Smooth muscle cell (in vitro differentiated cells): ENCODE measurements around the gene FUBP3. TPM values are rescaled to one million over a fixed set of nuclear protein-coding genes. Genes with fewer than 3 reads are reported as not detected.

Source experiments
- DNase-seq: peaks from one replicate; lab custom pipeline; 2025; ENCODE audit not compliant: unreplicated experiment; lab: John Stamatoyannopoulos, UW
- H2AFZ ChIP-seq: fragments of 200-600 bp; sonication (generic); 2 replicates; pipeline ENCODE4 v1.6.0; 2016; ENCODE audit warnings: antibody characterized with exemption, low read depth, mild to moderate bottlenecking
- H3F3A ChIP-seq: fragments of 200-600 bp; sonication (generic); 2 replicates; pipeline ENCODE4 v1.6.0; 2017; ENCODE audit warnings: antibody characterized with exemption, low read depth
- H3K27ac ChIP-seq: fragments of 200-600 bp; sonication (generic); 2 replicates; pipeline ENCODE4 v1.5.1; 2016; ENCODE audit warnings: low read depth, mild to moderate bottlenecking
- H3K27me3 ChIP-seq: fragments of 200-600 bp; sonication (generic); 2 replicates; pipeline ENCODE4 v1.6.1; 2016; ENCODE audit warnings: low read depth, mild to moderate bottlenecking
- H3K36me3 ChIP-seq: fragments of 200-600 bp; sonication (generic); 2 replicates; pipeline ENCODE4 v1.5.1; 2016; ENCODE audit warnings: low read depth
- H3K4me1 ChIP-seq: fragments of 200-600 bp; sonication (generic); 2 replicates; pipeline ENCODE4 v1.5.1; 2016; ENCODE audit warnings: low read depth
- H3K4me2 ChIP-seq: fragments of 200-600 bp; sonication (generic); 2 replicates; pipeline ENCODE4 v1.6.0; 2016; ENCODE audit warnings: mild to moderate bottlenecking
- H3K4me3 ChIP-seq: fragments of 200-600 bp; sonication (generic); 2 replicates; pipeline ENCODE4 v1.5.1; 2016; ENCODE audit warnings: mild to moderate bottlenecking
- H3K79me2 ChIP-seq: fragments of 200-600 bp; sonication (generic); 2 replicates; pipeline ENCODE4 v1.6.0; 2016; ENCODE audit warnings: low read depth, mild to moderate bottlenecking
- H3K9ac ChIP-seq: fragments of 200-600 bp; sonication (generic); 2 replicates; pipeline ENCODE4 v1.6.0; 2016; ENCODE audit warnings: low read depth
- H3K9me3 ChIP-seq: fragments of 200-600 bp; sonication (generic); replicated peaks from 2 replicates; pipeline ENCODE4 v1.5.1; 2016; ENCODE audit warnings: low read depth
- H4K20me1 ChIP-seq: fragments of 200-600 bp; sonication (generic); 2 replicates; pipeline ENCODE4 v1.6.0; 2016; ENCODE audit warnings: low read depth
- WGBS: methylation state at CpG from one replicate; pipeline ENCODE4 v1.1.7; 2016; ENCODE audit warnings: low lambda C conversion rate; 5-methylcytosine and 5-hydroxymethylcytosine counted together
- polyA plus RNA-seq: library from polyadenylated mRNA; unstranded; fragments of >200 nt; fragmentation: Nextera tagmentation; extraction: Ambion mirVana; gene quantifications from 2 replicates; pipeline ENCODE4 v1.2.1, GENCODE V29; 2016
- total RNA-seq: library from RNA; depleted of rRNA; stranded (reverse); fragments of >200 nt; gene quantifications from 2 replicates; pipeline ENCODE4 v1.2.3, GENCODE V29; 2014
- TF ChIP-seq, protein P1 (sequence below): fragments of 200-600 bp; sonication (generic); IDR thresholded peaks from 2 replicates; pipeline ENCODE4 v1.5.1; 2017; ENCODE audit warnings: borderline replicate concordance, mild to moderate bottlenecking, antibody characterized with exemption; ENCODE audit not compliant: insufficient read depth, poor library complexity, severe bottlenecking

FUBP3 gene
- total and polyA plus RNA-seq, 2 experiments from 2014 or later = 46.9 to 52.5 TPM

DNA sequence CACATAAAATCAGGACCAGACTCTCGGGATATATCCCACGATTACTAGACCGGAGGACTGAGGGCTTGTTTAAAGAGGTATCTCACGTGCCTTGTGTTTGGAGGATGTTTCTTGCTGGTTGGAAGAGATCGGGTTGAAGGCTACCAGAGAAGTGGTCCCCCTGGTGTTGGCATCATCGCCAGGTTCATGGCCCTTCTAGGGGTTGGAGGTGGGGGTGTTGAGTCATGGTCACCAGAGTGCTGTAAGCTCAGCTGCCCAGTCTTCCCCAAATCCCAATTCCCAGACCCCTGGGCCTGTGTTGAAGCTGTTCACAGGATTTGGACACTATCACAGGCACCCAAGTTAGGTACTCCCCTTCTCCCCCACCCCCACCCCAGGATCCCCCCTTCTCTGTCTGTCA is 55.9 kb downstream of the FUBP3 start:
- H3F3A ChIP-seq = no peaks in the 10 kb centered on the region
- no peak overlapping the region for H3K4me3 ChIP-seq
- H3K4me2 ChIP-seq = no peak overlapping the region
- TF ChIP-seq, protein P1, sequence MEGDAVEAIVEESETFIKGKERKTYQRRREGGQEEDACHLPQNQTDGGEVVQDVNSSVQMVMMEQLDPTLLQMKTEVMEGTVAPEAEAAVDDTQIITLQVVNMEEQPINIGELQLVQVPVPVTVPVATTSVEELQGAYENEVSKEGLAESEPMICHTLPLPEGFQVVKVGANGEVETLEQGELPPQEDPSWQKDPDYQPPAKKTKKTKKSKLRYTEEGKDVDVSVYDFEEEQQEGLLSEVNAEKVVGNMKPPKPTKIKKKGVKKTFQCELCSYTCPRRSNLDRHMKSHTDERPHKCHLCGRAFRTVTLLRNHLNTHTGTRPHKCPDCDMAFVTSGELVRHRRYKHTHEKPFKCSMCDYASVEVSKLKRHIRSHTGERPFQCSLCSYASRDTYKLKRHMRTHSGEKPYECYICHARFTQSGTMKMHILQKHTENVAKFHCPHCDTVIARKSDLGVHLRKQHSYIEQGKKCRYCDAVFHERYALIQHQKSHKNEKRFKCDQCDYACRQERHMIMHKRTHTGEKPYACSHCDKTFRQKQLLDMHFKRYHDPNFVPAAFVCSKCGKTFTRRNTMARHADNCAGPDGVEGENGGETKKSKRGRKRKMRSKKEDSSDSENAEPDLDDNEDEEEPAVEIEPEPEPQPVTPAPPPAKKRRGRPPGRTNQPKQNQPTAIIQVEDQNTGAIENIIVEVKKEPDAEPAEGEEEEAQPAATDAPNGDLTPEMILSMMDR = no peak
- WGBS = 95% methylated on average over 6 of the region's 6 CpGs
- no peaks in the 10 kb centered on the region for H3K9me3 ChIP-seq
- H3K27ac ChIP-seq = no peak overlapping the region
- no peak overlapping the region for H2AFZ ChIP-seq
- no peaks in the 10 kb centered on the region for H3K4me1 ChIP-seq
- H3K79me2 ChIP-seq = no peaks in the 10 kb centered on the region
- H4K20me1 ChIP-seq = no peaks in the 10 kb centered on the region
- H3K9ac ChIP-seq = no peak overlapping the region
- peaks cover 7% of the 10 kb centered on the region for H3K36me3 ChIP-seq
- DNase-seq = no peak
- H3K27me3 ChIP-seq = no peaks in the 10 kb centered on the region

- TF ChIP-seq, protein P1 = no peak
- Histone ChIP-seq H3K4me3 (no peak overlapping the region), H3K4me1 (no peaks in the 10 kb centered on the region), H3K9ac (no peak overlapping the region), H3K4me2 (no peak overlapping the region), H3K36me3 (peaks cover 7% of the 10 kb centered on the region), H3K9me3 (no peaks in the 10 kb centered on the region), H3K27ac (no peak overlapping the region), H2AFZ (no peak overlapping the region), H3F3A (no peaks in the 10 kb centered on the region), H4K20me1 (no peaks in the 10 kb centered on the region), H3K27me3 (no peaks in the 10 kb centered on the region), H3K79me2 (no peaks in the 10 kb centered on the region)
- no peak for DNase-seq
- 97% methylated on average over 33 of the region's 33 CpGs for WGBS
These were observed 56.6 kb downstream of the FUBP3 start for GRCh38 chr9:130635721-130636647.

DNA sequence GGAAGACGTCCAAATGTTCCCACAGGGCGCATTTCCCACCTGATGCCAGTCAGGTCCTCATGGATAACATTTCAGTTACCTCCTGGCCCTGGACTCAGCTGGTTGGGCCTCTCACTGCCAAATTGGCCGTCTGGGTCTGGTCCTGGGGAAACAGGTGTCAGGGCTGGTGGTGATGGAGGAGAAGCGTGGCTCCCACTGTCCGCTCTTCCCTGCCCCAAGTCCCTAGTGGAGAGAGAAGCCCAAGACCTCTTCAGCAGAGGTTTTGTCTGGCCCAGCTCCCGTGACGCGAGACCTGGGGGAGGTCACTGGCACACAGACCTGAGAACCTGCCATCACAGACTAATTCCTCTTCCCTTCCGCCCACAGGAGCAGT is 57.3 kb downstream of the FUBP3 start:
- Histone ChIP-seq H3K27me3 (no peaks in the 10 kb centered on the region), H3K27ac (no peak overlapping the region), H3K79me2 (no peaks in the 10 kb centered on the region), H3K36me3 (peaks cover 7% of the 10 kb centered on the region), H3K9me3 (no peaks in the 10 kb centered on the region), H2AFZ (no peak overlapping the region), H3F3A (no peaks in the 10 kb centered on the region), H3K9ac (no peak overlapping the region), H3K4me3 (no peak overlapping the region), H3K4me2 (no peak overlapping the region), H3K4me1 (no peaks in the 10 kb centered on the region), H4K20me1 (no peaks in the 10 kb centered on the region)
- TF ChIP-seq, protein P1 = no peak
- WGBS = 97% methylated on average over 9 of the region's 9 CpGs
- DNase-seq = no peak
